ENCODE data around the gene ZNF860. TPM values are rescaled to one million over a fixed set of nuclear protein-coding genes. Genes with fewer than 3 reads are reported as not detected.
A peak's percentile ranks its signal among the peaks of the same experiment; 100 is the strongest.

Gene ZNF860
- total RNA-seq, 1 donor from 2014 or later, result 0.08 TPM

DNA sequence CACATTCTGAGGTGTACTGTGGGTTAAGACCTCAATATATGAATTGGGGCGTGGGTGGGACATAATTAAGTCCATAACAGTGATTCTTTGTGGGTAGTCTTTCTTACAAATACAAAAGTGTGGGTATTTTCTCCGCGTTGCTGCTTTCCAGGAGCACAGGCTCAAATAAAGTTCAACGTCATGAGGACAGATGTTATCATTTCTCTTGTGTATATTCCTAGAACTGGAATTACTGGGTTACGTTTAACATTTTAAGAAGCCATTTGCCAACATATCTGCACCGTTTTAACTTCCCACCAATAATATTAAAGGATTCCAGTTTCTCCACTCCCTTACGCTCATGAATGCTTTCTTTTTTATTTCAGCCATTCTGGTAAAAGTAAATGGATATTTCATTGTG is 39.6 kb downstream of the ZNF860 start:
- intact Hi-C loops (cut with DNase I), result no loop called here
- ATAC-seq (ENCODE audit: poor library complexity), result no peak
- no peak for DNase-seq

DNA sequence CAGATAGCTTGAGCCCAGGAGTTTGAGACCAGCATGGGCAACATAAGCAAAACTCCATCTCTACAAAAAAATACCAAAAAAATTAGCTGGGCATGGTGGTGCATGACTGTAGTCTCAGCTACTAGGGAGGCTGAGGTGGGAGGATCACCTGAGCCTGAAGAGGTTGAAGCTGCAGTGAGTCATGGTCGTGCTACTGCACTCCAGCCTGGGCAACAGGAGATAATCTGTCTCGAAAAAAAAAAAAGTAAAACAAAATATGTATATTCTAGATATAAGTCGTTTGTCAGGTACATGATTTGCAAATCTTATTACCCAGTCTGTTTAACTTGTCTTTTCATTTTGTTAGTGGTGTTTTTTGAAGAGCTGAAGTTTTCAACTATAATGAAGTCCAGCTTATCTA is 40.2 kb downstream of the ZNF860 start:
- ATAC-seq (ENCODE audit: poor library complexity), result no peak
- intact Hi-C loops (cut with DNase I), result no loop called here
- no peak for DNase-seq

DNA sequence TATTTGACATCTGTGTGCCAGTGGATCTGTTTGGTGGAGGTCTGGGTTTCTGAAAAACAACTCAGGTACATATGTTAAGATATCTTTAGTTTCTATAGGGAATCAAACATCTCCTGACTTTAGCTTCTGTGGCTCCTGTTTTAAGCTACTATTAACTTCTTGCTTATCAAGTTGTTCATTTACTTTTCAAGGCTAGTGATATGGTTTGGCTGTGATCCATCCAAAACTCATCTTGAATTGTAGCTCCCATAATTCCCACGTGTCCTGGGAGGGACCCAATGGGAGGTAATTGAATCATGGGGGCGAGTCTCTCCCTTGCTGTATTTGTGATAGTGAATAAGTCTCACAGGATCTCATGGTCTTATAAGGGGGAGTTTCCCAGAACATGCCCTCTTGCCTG is 41.4 kb downstream of the ZNF860 start:
- DNase-seq (no peak), ATAC-seq (ENCODE audit: poor library complexity) (no peak)
- intact Hi-C loops (cut with DNase I), result no loop called here

DNA sequence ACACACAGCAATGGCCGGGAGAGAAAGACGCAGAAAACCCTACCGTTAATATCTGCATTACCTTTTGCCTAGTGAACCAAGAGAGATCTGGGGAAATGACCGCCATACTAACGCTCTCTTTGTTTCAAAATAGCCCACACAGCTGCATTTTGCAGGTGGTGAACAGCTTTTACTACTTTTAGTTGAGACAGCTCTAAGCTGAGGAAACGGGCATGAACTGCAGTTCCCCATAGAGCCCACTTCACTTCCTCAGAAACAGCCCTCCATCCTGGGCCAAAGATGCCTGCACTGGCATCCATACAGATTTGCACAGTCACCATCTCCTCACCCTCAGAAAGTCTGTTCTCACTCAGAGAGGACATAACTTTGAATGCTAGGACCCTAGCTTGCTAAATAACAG is 45.0 kb downstream of the ZNF860 start:
- no peak for DNase-seq
- intact Hi-C loops (cut with DNase I), result no loop called here
- no peak for ATAC-seq (ENCODE audit: poor library complexity)

DNA sequence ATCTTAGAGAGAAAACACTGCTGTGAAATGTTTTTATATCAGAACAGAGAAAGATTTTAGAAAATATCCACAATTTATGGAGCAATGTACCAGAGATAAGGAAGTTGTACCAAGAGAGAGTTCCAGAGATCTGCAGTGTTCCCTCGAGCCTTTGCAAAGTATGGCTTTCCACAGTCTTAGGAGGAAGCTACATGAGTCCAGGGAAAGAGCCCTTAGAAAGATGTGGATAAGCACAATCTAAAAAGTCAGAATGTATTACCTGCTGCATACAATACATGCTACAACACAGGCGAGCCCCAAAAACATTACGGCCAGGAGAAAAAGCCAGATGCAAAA is 56.4 kb downstream of the ZNF860 start:
- no peak for DNase-seq
- intact Hi-C loops (cut with DNase I), result no loop called here
- peak; percentile 51 for ATAC-seq (ENCODE audit: poor library complexity)

DNA sequence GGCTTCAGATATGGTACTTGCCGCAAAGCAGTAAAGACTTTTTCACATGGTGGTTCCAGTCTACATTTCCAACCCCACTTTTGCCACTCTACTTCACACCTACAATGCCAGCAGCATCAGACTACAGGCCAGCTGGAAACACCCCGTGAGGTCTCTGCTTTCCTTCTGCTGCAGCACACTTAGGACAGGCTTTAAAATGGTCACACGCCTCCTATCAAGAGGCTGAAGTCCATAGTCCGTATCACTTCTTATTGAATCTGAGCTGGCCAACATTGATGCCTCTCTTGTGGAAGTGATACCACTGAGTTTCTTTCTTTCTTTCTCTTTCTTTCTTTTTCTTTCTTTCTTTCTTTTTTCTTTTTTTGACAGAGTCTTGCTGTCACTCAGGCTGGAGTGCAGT is 59.8 kb downstream of the ZNF860 start:
- DNase-seq (no peak), ATAC-seq (ENCODE audit: poor library complexity) (no peak)
- intact Hi-C loops (cut with DNase I), result no loop called here

Other genes starting within 250 kb of the ZNF860 start
- gene OSBPL10, start 488 bp upstream of the ZNF860 start, total RNA-seq, result 5.1 TPM
- gene GPD1L, start 124.9 kb downstream of the ZNF860 start, total RNA-seq, result 273 TPM

Measured in Right ventricle myocardium superior (tissue), 1 donor.